IgD-negative memory B cell (primary cell): Measurements from ENCODE around the gene DIP2A. TPM values are rescaled to one million over a fixed set of nuclear protein-coding genes. Genes with fewer than 3 reads are reported as not detected.
A peak's percentile ranks its signal among the peaks of the same experiment; 100 is the strongest.
"Not testable (repeated sequence)": the region's sequence is repeated elsewhere in the genome, so short reads cannot be mapped to it uniquely, and the experiment has no call there.

Experiments used
- H3K27ac Mint-ChIP-seq, 3 donors: one replicate each; pipeline ENCODE4 v1.8.0; 2020 to 2022; ENCODE audit warnings: mild to moderate bottlenecking in 3 of 3, mixed read lengths in 3 of 3, moderate library complexity in 1 of 3
- H3K27me3 Mint-ChIP-seq: one replicate; pipeline ENCODE4 v1.8.0; 2021; ENCODE audit warnings: mixed read lengths
- H3K36me3 Mint-ChIP-seq: one replicate; pipeline ENCODE4 v1.8.0; 2020; ENCODE audit warnings: mild to moderate bottlenecking, mixed read lengths
- H3K4me1 Mint-ChIP-seq, 3 donors: one replicate each; pipeline ENCODE4 v1.8.0; 2020 to 2022; ENCODE audit warnings: mixed read lengths in 3 of 3, mild to moderate bottlenecking in 1 of 3
- H3K4me3 Mint-ChIP-seq, 4 donors: one replicate each; pipeline ENCODE4 v1.8.0; 2020 to 2022; ENCODE audit warnings: mild to moderate bottlenecking in 4 of 4, mixed read lengths in 4 of 4, moderate library complexity in 3 of 4
- H3K9me3 Mint-ChIP-seq, 3 donors: one replicate each; pipeline ENCODE4 v1.8.0; 2020 to 2021; ENCODE audit warnings: mixed read lengths in 3 of 3, mild to moderate bottlenecking in 1 of 3
- polyA plus RNA-seq: library from polyadenylated mRNA; unstranded; fragments of 300-500 nt; fragmentation: Illumina TruSeq; gene quantifications from one replicate; pipeline ENCODE4 v1.2.3, GENCODE V29; 2021

DIP2A gene
- polyA plus RNA-seq, 1 donor from 2014 or later = 7.6 TPM

DNA sequence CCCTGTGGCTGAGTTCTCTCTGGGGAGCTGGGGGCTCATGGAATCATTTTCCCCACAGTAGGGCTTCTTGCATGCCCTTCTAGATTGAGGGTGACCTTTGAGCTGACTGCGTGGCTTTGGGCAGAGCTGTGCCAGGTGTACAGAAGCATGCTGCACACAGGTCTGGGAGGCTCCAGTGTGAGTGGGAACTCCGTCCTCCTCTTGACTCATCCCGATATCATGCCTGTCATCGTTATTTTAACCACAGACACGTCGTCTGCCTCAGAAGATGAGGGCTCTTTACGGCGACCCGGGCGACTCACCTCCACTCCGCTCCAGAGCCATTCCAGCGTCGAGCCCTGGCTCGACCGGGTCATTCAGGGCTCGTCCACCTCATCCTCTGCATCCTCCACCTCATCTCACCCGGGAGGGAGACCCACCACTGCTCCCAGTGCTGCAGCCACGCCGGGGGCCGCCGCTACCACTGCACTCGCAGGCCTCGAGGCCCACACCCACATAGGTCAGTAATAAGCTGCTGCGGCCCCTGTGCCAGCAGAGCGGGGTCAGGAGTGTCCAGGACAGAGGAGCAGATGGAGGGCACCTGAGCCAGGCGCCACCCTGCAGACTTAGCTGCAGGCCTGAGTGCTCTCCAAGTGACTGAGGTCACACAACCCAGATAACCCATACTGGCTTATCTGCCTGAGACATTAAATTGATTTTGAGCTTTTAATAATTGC, 39.8 kb downstream of the DIP2A start:
- H3K27ac Mint-ChIP-seq = peak overlapping the region in 1 of 3 donors; percentile 67
- H3K36me3 Mint-ChIP-seq = peaks cover 3% of the 10 kb centered on the region
- H3K9me3 Mint-ChIP-seq = peaks cover 0 to 2% (median 2%) of the 10 kb centered on the region in 3 donors
- peaks cover 11 to 20% (median 18%) of the 10 kb centered on the region in 3 donors for H3K4me1 Mint-ChIP-seq
- H3K27me3 Mint-ChIP-seq = no peaks in the 10 kb centered on the region
- H3K4me3 Mint-ChIP-seq = no peak overlapping the region

DNA sequence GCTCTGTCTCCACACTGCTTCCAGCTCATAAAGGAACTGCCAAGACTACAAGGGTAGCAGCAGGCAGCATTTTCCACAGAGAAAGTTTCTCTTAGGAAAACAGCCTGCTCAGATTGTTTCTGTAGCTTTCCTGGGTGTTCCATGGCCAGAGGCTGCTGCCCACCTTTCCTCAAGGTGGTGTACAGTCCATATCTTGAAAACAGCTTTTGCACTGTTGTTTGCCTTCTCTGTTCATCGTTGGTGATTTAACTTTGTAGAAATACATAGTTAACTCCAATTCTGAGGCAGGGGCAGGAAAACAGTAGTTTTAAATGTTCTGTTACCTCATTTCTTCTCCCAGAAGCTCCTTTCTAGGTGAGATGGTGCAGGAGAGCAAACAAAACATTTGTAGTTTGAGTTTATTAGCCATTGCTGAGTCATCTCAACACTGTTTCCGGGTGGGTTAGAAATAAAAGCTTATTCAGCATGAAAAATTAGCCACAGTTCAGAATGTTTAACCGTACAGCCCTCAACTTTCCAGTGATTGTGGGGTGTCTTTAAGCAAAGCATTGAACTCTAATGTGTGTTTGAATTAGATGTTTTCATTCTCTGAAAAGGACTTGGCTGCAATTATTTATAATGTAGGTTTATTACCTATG, 41.7 kb downstream of the DIP2A start:
- Mint-ChIP-seq H3K4me3 (peak overlapping the region in 1 of 4 donors; percentile 32), H3K36me3 (peaks cover 5% of the 10 kb centered on the region), H3K27ac (peak overlapping the region in 2 of 3 donors; percentile 39 to 59), H3K4me1 (peaks cover 21 to 33% (median 28%) of the 10 kb centered on the region in 3 donors), H3K9me3 (no peaks in the 10 kb centered on the region), H3K27me3 (no peaks in the 10 kb centered on the region)

DNA sequence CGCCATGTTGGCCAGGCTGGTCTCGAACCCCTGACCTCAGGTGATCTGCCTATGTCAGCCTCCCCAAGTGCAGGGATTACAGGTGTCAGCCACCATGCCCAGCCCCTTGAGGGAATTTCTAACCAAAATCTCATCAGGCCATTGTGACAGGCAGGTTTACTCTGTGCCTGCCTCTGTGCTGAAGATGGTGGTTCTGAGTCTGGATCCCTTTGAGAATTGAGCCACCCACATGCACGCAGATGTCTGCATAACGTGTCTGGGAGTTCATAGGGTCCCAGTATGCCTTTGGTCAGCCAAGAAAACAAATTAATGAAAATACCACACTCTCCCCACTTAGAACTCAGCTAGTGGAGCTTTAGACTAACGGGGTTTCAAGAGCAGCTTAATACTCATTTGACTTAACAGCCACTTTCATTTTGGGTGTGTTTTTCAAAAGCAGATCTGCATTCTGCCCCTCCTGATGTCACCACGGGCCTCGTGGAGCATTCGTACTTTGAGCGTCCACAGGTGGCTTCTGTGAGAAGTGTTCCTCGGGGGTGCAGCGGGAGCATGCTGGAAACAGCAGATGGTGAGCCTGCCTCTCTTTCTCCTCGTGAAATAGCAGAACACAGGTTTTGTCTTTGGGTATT, 45.3 kb downstream of the DIP2A start:
- Mint-ChIP-seq H3K4me1 (peaks cover 27 to 37% (median 34%) of the 10 kb centered on the region in 3 donors), H3K27ac (peak overlapping the region; percentile 50 to 82 (median 63)), H3K4me3 (peak overlapping the region in 3 of 4 donors; percentile 58 to 80 (median 63)), H3K36me3 (peaks cover 15% of the 10 kb centered on the region), H3K27me3 (no peaks in the 10 kb centered on the region), H3K9me3 (no peaks in the 10 kb centered on the region)

DNA sequence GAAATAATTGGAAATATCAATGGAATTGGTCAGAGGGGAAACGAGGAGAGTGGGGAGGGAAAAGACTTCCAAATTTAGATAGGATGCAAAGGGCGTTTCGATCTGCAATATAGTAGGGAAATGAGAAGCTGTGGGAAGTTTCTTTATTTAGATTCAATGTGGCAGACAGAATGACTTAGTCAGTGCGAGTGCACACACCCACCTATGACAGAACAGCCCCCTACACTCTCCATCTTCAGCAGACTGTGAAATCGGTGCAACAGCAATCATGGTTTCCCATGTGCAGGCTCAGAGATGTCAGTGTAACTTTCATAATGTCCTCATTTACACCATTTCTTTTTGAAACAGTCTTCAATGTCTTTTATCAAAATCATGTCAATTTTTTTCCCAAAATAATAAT, 46.0 kb downstream of the DIP2A start:
- Mint-ChIP-seq H3K27ac (peak overlapping the region in 2 of 3 donors; percentile 63 to 82), H3K9me3 (no peaks in the 10 kb centered on the region), H3K36me3 (peaks cover 16% of the 10 kb centered on the region), H3K4me3 (peak overlapping the region in 3 of 4 donors; percentile 35 to 80 (median 58)), H3K4me1 (peaks cover 27 to 36% (median 34%) of the 10 kb centered on the region in 3 donors), H3K27me3 (no peaks in the 10 kb centered on the region)

DNA sequence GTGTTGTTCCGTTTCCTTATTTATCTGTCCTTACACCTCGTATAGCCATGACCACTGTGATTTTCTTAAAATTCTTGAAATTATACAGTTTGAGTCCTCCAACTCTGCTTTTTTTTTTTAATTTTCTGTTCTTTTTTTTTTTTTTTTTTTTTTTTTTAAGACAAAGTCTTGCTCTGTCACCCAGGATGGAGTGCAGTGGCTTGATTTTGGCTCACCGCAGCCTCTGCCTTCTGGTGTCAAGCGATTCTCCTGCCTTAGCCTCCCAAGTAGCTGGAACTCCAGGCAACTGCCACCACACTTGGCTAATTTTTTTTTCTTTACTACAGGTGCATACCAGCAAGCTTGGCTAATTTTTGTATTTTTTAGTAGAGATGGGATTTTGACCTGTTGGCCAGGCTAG, 48.9 kb downstream of the DIP2A start:
- no peak overlapping the region for H3K4me3 Mint-ChIP-seq
- H3K36me3 Mint-ChIP-seq = peaks cover 23% of the 10 kb centered on the region
- no peaks in the 10 kb centered on the region for H3K27me3 Mint-ChIP-seq
- H3K27ac Mint-ChIP-seq = no peak overlapping the region
- H3K4me1 Mint-ChIP-seq = peaks cover 19 to 24% (median 24%) of the 10 kb centered on the region in 3 donors
- no peaks in the 10 kb centered on the region for H3K9me3 Mint-ChIP-seq

DNA sequence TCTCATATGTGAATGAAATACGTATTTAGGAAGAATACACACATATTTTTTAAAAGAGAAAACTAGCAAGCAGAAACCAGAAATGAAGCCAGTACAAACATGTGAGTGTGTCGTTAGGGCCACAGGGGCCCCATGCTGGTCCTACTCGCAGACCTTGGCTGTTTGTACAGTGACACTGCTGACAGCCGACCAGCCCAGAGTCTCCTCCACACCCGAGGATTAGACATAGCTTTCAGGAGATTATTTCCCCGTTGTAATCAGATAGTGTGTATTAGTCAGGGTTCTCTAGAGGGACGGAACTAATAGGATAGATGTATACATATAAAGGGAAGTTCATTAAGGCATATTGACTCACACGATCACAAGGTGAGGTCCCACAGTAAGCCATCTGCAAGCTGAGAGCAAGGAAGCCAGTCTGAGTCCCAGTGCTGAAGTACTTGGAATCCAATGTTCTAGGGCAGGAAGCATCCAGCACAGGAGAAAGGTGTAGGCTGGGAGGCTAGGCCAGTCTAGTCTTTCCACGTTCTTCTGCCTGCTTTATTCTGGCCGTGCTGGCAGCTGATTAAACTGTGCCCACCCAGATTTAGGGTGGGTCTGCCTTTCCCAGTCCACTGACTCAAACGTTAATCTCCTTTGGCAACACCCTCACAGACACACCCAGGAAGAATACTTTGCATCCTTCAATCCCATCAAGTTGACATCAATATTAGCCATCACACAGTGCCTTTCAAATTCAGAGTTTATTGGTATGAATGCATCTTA, 51.2 kb downstream of the DIP2A start:
- Mint-ChIP-seq H3K9me3 (no peaks in the 10 kb centered on the region), H3K4me1 (peaks cover 8 to 11% (median 8%) of the 10 kb centered on the region in 3 donors), H3K36me3 (peaks cover 24% of the 10 kb centered on the region), H3K27me3 (no peaks in the 10 kb centered on the region), H3K27ac (no peak overlapping the region), H3K4me3 (no peak overlapping the region)

DNA sequence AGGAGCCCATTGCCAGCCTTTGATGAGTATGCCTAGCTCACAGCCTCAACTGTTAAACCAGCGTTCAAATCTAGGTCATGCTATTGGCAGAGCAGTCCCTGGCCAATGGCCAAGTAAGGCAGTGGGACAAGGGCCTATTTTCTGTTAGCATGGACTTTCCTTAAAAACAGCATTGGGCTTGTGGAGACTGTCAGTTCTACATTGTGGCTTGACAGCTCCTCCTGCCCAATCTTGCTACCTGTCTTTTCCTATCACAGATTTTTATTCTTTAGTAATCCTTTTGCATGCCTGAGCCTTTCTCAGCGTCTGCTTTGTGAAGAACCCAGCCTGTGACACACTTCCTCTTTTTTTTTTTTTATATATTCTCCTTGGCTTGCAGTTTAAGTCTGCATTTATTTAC, 56.4 kb downstream of the DIP2A start:
- H3K27me3 Mint-ChIP-seq = no peaks in the 10 kb centered on the region
- peaks cover 10 to 19% (median 11%) of the 10 kb centered on the region in 3 donors for H3K4me1 Mint-ChIP-seq
- no peaks in the 10 kb centered on the region for H3K9me3 Mint-ChIP-seq
- peaks cover 16% of the 10 kb centered on the region for H3K36me3 Mint-ChIP-seq
- no peak overlapping the region for H3K4me3 Mint-ChIP-seq
- peak overlapping the region in 2 of 3 donors; percentile 35 to 49 for H3K27ac Mint-ChIP-seq

DNA sequence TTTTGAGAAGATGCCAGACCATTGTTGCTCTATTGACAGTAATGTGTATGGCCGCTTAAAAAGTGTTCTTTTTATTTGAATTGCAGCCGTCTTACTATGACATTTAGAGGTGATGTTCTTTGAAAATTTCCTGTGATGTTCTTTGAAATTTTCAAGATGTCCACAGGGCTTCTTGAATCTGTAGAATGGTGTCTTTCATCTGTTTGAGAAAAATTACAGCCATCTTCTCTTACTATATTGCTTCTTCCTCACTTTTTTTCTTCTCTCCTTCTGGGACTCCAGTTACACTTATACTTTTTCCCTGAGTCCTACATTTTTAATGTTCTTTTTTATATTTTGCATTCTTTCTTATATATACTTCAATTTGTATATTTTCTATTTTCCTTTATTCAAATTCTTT, 57.4 kb downstream of the DIP2A start:
- H3K9me3 Mint-ChIP-seq = no peaks in the 10 kb centered on the region
- H3K4me1 Mint-ChIP-seq = peaks cover 10 to 19% (median 11%) of the 10 kb centered on the region in 3 donors
- H3K27ac Mint-ChIP-seq = no peak overlapping the region
- peaks cover 17% of the 10 kb centered on the region for H3K36me3 Mint-ChIP-seq
- H3K27me3 Mint-ChIP-seq = no peaks in the 10 kb centered on the region
- no peak overlapping the region for H3K4me3 Mint-ChIP-seq

DNA sequence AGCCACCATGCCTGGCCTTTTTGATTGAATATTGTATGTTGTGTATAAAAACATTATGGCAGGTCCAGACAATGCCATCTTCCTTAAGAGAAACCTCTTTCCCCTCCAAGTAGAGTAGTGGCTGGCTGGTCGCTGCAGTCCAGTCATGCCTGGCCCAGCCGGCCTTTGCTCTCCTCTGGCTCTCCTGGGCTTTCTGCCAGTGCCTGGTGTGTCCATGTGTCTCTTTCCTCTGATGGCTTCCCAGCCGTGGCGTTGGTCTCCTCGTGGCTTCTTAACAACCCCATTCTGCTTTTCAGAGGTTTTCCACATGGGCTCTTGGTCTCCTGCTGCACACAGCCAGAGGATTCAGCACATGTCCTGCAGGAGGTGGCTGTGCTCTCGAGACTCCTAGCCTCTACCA, 58.7 kb downstream of the DIP2A start:
- Mint-ChIP-seq H3K27ac (no peak overlapping the region), H3K36me3 (peaks cover 18% of the 10 kb centered on the region), H3K27me3 (no peaks in the 10 kb centered on the region), H3K9me3 (no peaks in the 10 kb centered on the region), H3K4me1 (peaks cover 10 to 19% (median 11%) of the 10 kb centered on the region in 3 donors), H3K4me3 (no peak overlapping the region)

DNA sequence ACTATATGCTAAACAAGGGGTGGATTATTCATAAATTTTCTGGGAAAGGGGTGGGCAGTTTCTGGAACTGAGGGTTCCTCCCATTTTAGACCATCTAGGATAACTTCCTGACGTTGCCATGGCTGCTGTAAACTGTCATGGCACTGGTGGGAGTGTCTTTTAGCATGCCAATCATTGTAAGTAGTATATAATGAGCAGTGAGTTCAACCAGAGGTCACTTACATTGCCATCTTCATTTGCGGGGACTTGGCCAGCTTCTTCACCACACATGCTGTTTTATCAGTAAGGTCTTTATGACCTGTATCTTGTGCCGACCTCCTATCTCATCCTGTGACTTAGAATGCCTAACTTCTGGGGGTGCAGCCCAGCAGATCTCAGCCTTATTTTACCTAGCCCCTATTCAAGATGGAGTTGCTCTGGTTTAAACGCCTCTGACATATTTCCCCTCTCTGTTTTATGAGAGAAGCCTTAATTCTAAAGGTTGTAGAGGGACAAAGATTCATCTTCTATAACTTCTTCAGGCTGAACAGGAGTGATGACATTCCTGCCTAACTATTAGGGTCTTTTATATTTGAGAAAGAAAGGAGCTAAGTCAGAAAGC, 60.4 kb downstream of the DIP2A start:
- peaks cover 10 to 19% (median 11%) of the 10 kb centered on the region in 3 donors for H3K4me1 Mint-ChIP-seq
- H3K27me3 Mint-ChIP-seq = no peaks in the 10 kb centered on the region
- peak overlapping the region in 1 of 3 donors; percentile 4 for H3K27ac Mint-ChIP-seq
- H3K36me3 Mint-ChIP-seq = peaks cover 19% of the 10 kb centered on the region
- H3K4me3 Mint-ChIP-seq = no peak overlapping the region
- H3K9me3 Mint-ChIP-seq = no peaks in the 10 kb centered on the region

DNA sequence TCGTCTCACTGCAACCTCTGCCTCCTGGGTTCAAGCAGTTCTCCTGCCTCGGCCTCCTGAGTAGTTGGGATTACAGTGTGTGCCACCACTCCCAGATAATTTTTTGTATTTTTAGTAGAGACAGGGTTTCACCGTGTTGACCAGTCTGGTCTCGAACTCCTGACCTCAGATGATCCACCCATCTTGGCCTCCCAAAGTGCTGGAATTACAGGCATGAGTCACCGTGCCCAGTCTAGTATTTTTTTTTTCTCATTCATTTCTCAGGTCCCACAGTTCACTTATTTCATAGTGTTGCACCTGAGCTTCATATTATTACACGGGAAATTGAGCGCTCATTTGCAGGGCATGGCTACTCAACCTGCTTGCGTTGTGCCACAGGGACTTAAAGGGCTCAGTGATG, 68.7 kb downstream of the DIP2A start:
- H3K36me3 Mint-ChIP-seq = peaks cover 15% of the 10 kb centered on the region
- not testable (repeated sequence) for H3K9me3 Mint-ChIP-seq, H3K27me3 Mint-ChIP-seq, H3K4me1 Mint-ChIP-seq, H3K4me3 Mint-ChIP-seq, H3K27ac Mint-ChIP-seq

DNA sequence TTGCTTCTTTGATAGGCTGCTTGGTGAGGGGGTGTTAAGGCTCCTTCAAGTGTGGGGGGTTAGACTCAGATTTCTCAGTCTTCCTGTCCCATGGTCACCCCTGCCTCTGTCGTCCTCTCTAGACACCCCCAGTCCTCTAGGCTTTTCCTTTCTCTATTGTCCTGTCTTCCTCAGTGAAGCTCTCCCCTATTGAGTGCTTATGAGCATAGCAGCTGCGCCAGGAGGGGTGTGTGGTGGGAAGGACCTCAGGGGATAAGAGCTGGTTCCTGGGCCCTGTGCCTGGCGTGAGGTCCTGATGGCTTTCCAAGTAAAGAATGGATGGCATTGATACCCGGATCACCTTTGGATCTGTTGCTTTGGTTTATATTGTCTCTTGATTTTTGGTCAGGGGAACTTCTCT, 69.1 kb downstream of the DIP2A start:
- H3K4me3 Mint-ChIP-seq = no peak overlapping the region
- H3K36me3 Mint-ChIP-seq = peaks cover 15% of the 10 kb centered on the region
- H3K9me3 Mint-ChIP-seq = no peaks in the 10 kb centered on the region
- peaks cover 0 to 9% (median 2%) of the 10 kb centered on the region in 3 donors for H3K4me1 Mint-ChIP-seq
- H3K27ac Mint-ChIP-seq = no peak overlapping the region
- no peaks in the 10 kb centered on the region for H3K27me3 Mint-ChIP-seq

DNA sequence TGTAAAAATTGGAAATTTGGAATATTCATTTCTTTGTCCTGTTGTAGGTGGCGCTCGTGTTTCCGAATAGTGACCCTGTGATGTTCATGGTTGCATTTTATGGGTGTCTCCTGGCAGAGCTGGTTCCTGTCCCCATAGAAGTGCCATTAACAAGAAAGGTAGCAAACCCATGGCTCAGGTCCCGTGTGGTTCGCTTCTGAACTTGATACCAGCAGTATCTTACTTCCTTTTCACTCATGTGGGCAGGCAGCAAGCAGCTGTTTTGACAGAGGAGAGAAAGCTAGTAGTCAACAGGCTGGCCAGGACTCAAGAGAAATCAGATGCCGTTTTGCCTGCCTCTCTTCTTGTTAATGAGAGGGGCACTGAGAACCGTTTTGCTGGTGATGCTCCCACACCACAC, 73.4 kb downstream of the DIP2A start:
- Mint-ChIP-seq H3K36me3 (peaks cover 13% of the 10 kb centered on the region), H3K4me1 (no peaks in the 10 kb centered on the region), H3K27me3 (no peaks in the 10 kb centered on the region), H3K27ac (no peak overlapping the region), H3K9me3 (no peaks in the 10 kb centered on the region), H3K4me3 (no peak overlapping the region)

DNA sequence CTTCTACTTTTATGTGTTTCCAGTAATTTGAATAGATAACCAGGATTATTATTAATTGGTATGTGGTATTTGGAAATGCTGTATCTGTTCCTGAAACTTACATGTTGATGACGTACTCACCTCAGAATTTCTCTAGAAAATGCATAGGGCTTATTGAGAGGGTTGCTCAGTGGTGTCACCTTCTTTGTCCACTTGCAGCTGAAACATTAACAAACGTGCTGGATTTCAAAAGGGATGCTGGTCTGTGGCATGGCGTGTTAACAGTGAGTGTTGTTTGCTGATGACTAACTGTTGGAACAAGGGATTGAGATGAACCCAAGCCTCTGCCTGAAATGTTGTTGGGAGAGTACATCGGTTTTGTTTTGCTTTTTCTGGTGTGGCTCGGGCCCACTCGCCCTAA, 78.3 kb downstream of the DIP2A start:
- no peak overlapping the region for H3K27ac Mint-ChIP-seq
- no peaks in the 10 kb centered on the region for H3K9me3 Mint-ChIP-seq

More for the DNA sequence above, 78.3 kb downstream of the DIP2A start:
- H3K4me1 Mint-ChIP-seq = peaks cover 0 to 1% (median 0%) of the 10 kb centered on the region in 3 donors
- no peaks in the 10 kb centered on the region for H3K27me3 Mint-ChIP-seq
- peaks cover 15% of the 10 kb centered on the region for H3K36me3 Mint-ChIP-seq
- H3K4me3 Mint-ChIP-seq = no peak overlapping the region
